ENCODE data around the gene TRIP13.
"Not testable (repeated sequence)": the region's sequence is repeated elsewhere in the genome, so short reads cannot be mapped to it uniquely, and the experiment has no call there.

The TRIP13 gene

DNA sequence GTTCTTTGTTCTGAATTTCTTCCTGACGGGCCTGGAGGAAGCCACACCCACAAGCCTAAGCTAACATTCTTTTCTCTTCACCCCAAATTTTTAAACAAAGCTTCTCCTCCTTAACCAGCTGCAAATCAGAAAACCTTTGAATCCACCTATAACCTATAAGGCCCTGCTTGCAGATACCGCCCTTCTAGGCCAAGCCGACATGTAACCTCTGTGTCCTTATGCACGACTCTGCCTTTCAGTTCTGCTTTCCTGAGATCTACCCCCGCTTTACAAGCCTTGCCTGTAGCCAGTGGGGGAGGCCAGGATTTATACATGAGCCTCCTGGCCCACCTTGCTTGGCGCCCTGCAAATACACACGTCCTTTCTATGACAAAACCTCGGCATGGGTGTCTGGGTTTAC lies 19.4 kb upstream of the TRIP13 start:
- no peak for DNase-seq

DNA sequence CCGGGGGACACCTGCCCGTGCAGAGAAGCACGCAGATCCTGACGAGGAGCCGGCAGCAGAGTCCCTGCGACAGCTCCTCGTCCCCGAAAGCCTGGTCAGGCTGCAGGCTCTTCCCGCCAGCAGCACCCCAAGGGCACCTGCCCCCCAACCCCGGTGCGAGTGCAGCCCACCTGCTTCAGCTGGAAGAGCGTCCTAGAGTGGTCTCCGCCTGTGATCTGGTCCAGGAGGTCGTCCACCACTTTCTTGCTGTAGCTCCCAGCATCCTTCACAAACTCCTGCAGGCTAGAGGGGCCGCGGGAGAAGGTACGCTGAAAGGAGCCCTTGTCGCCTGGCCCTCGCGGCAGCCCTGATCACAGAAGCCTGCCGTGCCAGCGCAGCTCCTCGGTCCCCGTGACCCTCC lies 16.8 kb upstream of the TRIP13 start:
- DNase-seq = no peak

DNA sequence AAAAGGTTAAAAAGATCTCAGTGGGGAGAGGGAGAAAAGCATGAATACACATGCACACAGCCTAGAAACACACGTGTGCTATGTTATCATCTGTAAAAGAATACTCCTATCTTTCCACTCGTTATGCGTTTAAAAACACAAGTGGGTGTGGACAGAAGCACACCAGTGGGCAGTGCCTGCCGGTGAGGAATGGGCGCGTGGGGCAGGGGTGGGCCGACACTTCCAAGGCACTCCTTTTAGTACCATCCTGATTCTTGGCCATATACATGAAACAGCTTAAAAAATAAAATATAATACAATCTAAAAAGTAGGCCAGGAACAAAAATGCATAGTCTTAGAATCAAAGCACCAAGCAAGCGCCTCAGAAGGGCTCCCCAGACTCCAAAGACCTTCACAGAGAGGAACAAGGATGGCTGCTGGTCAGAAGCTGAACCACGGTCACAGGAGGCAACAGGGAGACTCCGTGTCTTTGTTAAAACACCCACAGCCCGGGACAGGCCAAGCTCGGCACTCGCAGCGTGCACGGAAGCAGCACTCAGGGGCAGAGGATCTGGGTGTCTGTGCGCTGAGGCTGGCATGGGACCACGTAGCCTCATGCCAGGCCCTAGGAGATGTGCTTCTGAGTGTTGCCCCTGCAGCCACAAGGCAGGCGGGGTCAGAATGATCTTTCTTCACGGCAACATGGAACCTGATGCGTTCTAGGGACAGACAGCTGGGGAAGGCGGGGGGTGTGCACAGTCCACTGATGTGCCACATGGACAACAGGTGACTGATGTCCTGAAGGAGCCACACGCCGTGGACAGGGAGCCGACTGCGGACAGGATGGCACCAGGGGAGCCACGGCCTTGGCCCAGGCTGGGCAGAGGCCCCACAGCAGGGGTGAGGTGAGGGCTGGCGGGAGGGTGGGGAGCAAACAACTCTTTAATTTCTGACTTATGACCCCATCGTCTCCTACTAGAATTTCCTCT lies 16.0 kb upstream of the TRIP13 start:
- DNase-seq = no peak

DNA sequence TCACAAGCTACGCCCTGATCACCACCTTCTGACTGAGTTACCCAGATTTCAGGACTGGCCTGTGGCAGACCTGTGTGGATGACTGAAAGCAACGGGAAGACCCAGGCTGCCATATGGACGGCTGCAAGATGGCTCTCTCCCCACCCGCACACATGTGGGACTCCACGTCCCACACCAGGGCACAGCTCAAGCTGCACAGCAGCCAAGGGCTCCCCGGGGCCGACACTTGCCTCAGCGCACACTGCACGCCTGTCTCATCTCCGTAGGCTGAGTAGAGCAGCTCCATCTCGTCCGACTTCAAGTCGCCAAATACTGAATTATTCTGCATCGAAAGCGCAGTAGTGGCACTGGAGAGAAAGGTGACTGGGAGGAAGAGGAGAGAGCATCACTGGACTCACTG lies 14.6 kb upstream of the TRIP13 start:
- DNase-seq = no peak

DNA sequence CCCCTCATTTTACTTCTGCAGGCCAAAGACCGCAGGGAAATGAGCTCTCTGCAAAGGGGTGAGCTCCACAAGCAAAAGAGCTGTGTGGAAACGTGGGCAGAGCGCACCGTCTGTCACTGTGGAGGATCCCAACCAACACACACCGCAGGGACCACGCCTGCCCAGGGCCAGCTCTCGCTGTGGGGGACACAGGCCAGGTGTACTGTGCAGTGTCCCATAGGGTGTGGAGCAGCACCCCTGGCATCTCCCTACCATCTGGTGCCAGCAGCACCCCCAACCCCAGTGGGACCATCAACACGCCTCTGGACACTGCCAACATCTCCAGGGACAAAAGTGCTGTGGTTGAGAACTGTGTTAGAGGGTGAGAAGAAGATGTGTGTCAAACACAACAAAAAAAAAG lies 14.0 kb upstream of the TRIP13 start:
- not testable (repeated sequence) for DNase-seq

DNA sequence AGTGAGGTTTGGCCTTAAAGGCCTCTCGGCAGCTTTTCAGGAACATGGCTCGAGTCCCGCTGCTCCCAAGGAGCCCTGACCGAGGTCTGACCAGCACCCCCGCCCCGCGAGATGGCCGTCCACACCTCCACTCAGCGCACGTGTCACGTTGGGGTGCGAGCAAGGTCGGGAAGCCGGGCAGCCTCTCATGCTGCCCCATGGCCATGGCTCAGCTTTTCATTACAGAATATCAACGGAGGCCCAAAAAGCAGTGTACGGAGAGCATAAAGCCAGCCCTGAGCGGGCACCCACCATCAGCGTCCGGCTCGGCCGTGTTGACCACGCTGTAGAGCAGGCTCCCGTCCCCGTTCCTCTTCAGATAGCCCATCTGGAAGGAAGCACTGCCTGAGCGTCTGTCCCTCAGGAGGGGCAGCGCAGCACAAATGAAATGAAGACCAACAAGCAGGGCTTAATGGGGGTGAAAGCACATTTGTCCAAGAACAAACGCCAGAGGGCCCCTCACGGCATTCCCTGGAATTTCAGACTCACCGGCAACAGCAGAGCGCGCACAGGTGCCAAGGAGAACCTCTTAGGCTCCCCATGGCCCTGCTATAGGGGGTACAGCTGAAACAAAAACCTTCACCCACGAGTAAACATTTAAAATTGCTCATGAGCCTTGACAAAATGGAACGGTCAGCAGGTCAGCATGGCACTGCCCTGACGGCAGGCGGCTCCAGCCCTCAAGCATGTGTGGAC lies 11.7 kb upstream of the TRIP13 start:
- DNase-seq = no peak

DNA sequence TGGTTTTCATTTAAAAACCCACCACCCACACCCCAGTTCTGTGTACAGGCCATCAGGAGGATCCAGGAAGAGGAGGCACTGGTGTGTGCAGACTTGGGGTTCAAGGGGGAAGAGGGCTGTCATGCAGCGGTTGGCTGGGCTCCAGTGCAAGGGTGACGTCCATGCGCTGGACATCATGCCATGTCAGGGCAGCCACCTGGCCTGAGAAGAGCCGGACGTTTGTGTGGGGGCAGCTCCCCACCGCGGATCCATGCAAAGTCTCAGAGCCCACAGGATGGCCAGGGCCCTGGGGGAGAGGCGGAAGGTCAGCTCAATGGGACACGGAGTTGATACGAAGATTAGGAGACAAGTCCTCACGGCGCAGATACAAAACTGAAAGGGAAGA lies 11.1 kb upstream of the TRIP13 start:
- no peak for DNase-seq

DNA sequence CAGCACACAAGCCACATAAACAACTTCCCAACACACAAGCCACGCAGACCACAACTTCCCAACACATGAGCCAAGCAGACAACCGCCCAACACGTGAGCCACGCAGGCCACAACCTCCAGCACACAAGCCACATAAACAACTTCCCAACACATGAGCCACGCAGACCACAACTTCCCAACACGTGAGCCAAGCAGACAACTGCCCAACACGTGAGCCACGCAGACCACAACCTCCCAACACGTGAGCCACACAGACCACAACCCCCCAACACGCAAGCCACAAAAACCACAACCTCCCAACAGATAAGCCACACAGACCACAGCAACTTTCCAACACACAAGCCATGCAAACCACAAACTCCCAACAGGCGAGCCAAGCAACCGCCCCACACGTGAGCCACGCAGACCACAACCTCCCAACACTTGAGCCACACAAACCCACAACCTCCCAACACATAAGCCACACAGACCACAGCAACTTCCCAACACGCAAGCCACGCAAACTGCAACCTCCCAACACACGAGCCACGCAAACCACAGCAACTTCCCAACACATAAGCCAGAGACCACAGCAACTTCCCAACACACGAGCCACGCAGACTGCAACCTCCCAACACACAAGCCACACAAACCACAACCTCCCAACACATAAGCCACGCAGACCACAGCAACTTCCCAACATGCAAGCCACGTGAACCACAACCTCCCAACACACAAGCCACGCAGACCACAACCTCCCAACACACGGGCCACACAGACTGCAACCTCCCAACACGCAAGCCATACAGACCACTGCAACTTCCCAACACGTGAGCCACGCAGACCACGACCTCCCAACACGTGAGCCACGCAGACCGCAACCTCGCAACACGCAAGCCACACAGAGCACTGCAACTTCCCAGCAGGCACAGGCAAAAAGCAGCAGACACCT lies 10.2 kb upstream of the TRIP13 start:
- no peak for DNase-seq

DNA sequence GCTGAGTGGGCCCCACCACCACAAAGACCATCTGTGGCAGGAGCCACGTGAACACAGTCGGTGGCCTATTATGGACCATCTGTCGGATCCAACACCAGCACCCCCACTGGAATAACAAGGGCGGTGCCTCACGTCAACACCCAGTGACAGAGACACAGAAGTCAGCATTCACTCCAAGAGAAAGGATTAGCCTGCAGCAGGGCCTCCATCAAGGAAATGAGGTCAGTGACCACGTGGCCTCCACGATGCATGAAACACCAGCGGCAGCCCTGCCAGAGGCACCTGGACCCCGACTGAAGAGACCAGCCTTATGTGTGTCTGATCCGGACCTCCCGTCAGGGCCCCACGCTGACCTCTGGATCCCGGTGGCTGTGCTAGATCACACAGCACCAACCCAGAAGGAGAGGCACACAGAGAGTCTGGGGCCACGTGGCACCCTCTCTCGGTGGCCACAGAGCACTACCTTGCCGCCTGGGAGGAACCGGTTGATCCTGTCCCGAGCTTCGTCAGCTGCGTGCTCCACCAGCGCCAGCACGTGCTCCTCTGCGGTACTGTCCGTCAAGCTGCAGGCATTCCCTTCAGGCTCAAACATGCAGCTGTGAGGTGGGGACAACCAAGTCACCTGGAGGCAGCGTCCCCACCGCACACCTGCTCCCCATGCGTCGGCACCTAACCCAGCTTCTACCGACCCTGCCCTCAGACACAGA lies 9.1 kb upstream of the TRIP13 start:
- no peak for DNase-seq

DNA sequence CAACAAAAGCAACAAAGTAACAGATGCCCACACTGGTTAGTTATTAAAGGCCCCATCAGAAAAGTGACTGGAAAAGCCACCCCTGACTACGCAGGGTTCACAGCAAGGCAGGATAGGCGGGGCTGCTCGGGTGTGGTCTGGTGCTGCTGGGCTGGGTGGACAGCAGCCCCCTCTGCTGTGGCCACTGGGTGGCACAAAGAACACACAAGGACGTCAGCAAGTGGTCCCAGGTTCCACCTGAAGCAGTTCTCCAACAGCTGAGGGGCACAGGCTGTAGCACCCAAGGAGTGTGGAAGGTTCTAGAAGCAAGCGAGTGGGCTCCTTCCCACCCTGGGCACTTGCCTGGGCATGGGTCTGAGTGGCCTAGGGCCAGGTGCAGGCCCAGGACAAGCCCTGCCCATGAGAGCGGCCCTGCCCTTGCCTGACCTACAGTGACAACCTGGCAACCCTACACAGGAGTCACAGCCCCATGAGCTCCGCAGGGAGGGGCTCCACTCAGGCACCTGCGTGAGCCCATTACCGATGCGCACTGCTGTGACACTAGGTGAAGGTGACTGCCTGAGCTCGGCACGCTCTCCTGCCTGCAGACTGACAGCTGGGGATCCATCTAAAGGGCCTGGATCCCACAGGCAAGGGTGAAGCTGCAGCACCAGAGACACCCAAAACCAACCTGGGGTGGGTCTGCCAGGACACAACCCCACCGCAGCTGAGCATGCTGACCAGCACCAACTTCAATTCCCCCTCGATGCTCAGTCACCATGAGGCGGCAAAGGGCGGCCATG lies 8.1 kb upstream of the TRIP13 start:
- no peak for DNase-seq

DNA sequence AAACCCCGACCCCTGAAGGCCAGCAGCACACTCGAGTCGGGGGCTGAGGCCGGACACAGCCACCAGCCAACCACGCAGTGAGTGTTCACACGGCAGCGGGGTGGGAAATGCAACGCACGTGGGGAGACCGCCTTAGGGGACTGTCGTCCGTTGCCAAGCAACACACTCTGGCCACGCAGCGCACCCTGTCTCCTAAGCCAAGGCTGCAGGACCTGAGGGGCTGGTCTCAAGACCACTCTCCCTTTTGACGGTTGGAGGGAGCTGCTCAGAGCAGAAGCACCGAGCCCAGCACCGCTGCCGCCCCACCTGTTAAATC lies 7.6 kb upstream of the TRIP13 start:
- DNase-seq = no peak

DNA sequence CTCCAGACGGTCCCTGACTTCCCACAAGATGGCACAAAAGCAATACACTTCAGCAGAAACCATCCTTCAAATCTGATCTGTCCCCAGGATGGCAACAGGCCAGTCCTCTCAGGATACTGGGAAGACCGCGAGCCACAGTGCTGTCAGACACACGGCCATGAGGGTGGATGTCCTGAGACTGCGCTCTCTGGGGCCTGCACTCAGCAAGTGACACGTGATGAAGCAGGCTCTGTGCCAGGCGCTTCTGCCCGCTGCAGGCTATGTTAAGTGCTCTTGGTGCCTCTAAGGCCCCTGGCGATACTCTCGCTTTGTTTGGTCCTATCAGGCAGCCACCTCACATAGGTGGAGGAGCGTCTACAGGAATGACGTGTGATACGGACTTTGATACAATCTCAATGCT lies 7.2 kb upstream of the TRIP13 start:
- no peak for DNase-seq

DNA sequence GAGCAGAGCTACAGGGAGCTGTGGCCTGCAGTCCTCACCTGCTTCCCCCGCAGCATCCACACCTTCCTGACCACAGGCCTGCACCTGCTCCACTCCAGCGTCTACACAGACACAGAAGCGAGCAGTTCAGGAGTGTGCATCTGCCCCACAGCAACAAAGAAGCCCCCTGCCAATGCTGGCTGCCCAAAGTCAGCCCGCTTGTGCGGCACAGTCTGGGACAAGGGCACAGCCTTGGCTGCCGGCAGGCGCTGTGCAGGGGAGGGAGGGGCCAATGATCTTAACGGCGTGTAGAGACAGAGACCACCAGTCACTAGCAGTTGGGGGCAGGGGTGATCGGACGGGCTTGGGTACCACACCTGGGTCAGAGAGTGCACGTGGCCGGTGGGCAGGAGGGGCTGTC lies 6.6 kb upstream of the TRIP13 start:
- no peak for DNase-seq

DNA sequence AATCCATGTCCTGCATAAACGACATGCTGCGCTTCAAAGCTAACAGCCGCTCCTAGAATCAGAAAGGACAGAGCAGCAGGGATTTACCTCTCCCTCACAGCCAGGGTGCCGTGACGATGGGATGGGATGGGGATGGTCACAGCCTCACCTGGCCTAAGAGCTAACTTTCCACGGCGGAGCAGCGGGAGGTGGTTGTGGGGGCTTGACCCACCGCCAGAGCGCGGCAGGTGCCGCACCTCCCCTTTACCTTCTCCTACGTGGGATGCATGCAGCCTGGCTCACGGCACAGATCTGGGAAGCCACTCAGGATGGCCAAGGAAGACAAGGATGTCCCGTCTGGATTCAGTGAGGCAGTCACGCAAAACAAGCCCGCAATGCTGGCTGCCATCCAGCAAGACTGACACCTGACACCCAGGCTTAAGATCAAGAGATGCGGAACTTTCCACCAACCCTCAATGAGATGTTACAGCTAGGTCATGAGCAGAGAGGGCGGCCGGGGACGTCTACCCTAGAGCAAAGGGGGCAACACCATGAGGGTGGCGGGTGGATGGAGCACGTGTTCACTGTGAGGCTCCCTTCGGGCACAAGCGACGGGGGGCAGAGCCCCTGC lies 5.9 kb upstream of the TRIP13 start:
- DNase-seq = no peak

DNA sequence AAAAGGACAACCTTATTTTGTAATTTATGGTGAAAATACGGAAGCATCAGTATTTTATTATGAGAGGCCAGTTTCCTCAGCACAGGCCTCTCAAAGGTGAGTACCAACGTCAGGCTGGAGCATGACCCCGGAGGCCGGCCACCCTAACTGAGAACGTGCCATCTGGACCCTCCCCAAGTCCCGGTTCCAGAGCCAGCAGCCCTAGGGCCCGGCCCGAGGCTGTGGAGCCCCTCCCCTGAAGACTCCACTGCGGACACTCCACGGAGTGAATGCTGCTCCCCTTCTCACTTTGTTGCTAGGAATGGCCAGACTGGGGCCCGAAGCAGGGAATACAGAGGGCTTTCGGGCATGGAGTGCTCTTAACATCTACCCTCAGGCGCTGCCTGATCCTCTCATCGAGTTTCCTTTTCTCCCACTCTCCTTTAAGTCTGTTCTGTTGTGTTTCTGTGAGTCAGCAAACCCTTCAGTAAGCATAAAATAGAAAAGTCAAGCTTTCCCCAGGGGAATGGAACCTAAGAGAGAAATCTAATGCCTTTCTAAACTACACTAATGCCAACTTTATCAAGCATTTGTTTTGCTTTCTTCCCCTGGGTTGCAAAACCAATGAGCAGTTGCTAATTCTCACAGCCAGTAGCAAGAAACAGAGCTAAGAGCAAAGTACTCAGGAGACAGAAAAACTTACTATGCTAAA lies 4.6 kb upstream of the TRIP13 start:
- no peak for DNase-seq

DNA sequence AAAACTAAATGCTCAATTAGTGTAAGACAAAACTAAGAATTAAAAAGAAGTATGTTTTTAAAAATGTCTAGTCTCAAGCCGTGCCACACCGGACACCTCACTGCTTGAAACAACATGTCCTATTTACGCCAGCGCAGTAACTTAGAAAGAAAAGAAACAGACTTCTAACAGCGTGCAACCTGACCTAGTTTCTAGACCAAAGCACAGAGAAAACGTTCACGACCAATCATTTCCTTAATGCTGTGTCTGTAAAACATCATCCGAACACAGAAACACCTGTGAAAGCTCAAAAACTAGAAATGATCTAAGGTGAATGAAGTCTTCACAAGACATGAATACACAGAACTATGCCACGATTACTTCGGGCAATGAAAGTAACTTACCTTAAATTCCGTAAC lies 4.0 kb upstream of the TRIP13 start:
- DNase-seq = no peak

DNA sequence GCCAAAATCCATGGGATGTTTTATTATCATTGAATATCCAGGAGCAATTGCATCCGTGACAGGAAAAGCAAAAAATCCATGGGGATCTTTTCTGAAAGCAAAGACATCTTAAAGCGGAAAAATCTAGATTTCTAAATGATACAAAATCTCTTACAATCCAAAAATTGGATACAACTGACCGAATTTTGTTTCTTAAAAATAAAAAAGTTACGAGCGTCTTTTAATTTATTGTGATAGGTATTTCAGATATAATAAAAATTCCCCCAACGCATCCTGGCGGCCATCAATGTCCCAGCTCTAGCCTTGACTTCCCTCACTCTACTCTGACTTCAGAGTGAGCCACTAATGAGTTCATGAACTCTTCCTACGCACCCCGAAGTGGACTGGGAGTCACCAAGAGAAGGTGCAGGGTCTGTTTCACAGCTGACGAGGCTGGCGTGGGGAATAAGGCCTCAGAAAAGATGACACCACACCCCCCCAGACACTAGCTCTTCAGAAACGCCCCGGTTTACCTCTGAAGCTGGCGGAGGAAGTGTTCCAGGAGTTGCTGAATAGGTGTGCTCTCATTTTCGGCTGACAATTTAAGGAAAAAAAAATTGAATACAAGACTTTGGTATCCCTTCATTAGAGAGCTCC lies 3.5 kb upstream of the TRIP13 start:
- no peak for DNase-seq

DNA sequence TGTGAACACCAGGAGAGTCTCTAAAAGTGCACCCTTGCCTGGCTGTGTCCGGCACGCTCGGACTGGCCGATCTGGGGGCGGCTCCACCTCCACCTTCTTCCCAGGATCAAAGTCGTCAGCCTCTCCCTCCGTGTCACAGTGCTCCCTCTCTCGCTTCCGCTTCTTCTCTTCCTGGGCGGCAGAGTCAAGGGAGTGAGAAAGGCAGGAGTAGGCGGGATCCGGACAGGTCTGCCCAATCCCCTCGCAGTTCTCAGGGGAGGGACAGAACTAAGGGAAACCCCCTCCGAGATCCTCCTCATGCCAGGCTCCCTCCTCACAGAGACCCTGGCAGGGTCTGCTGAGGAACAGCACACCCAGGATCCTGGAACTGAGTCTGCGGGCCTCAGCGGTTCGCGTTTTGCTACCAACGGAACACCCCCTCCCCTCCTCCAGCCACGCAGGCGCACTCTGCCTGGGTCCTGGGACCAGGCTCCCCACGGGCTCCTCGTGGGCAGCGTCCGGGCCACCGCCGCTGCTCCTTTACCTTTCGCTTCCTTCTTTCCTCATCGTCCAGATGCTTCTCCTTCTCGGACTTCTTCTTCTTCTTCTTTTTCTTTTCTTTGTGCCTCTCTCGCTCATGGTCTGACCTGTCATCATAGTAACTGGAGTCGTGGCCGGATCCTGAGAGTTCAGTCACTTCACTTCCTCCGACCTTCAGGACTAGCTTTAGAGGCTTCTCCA lies 1.4 kb upstream of the TRIP13 start:
- no peak for DNase-seq

DNA sequence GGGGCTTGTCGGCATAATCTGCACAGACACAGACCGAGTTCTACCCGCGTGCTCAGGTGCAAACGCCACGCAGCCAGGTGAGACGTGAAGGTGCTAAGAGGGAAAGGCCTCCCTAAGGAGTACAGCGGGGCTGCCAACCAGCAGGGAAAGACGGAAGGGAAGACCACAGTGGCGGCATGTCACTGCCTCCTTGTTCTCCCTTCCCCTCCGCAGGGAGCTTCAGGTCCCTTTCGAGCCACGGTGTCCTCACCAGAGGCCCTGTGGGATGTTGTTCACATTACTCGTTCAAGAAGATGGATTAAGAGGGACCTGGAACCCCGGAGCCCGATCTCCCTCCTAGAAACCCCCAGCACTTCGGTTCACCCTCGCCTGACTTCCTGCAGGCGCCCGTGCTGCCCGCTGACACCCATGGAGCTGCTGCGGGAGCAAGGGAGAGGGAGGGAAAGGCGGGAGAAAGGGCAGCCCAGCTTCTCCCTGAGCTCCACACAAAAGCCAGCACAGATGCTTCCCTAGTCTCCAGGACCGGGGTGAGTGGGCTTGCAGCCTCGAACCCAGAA lies 769 bp upstream of the TRIP13 start:
- DNase-seq = no peak
